GM12874 (cell line): Measurements from ENCODE around the gene CA11.

Source experiments
- TF ChIP-seq, protein P1 (sequence below): IDR thresholded peaks from 2 replicates; pipeline ENCODE4 v1.5.1; 2011; ENCODE audit warnings: low read depth, mild to moderate bottlenecking, control low read depth, low read length, moderate library complexity; ENCODE audit not compliant: insufficient read depth

The CA11 gene

DNA sequence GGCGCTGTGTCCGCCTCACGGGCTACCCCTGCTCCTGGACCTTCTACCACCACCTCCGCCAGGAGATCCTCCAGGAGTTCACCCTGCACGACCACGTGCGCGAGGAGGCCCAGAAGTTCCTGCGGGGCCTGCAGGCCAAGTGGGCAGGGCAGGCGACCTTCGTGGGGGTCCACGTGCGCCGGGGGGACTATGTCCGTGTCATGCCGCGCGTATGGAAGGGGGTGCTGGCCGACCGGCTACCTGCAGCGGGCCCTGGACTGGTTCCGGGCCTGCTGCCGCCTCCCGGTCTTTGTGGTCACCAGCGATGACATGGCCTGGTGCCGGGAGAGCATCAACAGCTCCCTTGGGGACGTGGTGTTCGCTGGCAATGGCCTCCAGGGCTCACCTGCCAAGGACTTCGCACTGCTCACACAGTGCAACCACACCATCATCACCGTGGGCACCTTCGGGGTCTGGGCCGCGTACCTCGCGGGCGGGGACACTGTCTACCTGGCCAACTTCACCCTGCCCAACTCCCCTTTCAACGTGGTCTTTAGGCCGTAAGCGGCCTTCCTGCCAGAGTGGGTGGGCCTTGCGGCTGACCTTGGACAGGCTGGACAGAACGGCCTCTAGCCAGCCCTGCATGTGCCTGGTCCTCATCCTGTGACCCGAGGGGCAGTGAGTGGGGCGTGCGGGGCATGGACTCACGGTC lies 34.6 kb upstream of the CA11 start:
- TF ChIP-seq, protein P1, sequence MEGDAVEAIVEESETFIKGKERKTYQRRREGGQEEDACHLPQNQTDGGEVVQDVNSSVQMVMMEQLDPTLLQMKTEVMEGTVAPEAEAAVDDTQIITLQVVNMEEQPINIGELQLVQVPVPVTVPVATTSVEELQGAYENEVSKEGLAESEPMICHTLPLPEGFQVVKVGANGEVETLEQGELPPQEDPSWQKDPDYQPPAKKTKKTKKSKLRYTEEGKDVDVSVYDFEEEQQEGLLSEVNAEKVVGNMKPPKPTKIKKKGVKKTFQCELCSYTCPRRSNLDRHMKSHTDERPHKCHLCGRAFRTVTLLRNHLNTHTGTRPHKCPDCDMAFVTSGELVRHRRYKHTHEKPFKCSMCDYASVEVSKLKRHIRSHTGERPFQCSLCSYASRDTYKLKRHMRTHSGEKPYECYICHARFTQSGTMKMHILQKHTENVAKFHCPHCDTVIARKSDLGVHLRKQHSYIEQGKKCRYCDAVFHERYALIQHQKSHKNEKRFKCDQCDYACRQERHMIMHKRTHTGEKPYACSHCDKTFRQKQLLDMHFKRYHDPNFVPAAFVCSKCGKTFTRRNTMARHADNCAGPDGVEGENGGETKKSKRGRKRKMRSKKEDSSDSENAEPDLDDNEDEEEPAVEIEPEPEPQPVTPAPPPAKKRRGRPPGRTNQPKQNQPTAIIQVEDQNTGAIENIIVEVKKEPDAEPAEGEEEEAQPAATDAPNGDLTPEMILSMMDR: no peak

GRCh38 chr19:48678201-48678600 lies 32.2 kb upstream of the CA11 start:
- TF ChIP-seq, protein P1: no peak

GRCh38 chr19:48676887-48677286 lies 30.9 kb upstream of the CA11 start:
- TF ChIP-seq, protein P1: no peak

DNA sequence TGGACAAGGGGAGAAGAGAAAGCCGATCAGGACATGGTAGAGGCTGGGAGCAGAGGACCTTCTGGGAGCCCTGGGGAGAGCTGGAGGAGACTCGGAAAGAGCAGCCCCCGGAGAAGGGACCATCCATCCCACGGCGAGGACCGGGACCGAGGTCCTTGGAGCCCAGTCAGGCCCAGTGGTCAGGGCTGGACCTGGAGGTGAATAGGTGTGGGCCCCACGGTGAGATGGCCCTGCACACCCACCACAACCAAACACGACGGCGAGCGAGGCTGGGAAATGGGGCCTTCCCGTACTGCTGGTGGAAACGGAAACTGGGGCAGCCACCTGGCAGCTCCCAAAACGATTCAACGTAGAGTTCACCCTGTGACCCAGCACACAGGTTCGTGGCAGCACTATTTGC lies 30.5 kb upstream of the CA11 start:
- TF ChIP-seq, protein P1: no peak

- TF ChIP-seq, protein P1: peak; percentile 86
These were observed 29.2 kb upstream of the CA11 start for GRCh38 chr19:48674921-48675824.

GRCh38 chr19:48674216-48674809 lies 28.3 kb upstream of the CA11 start:
- TF ChIP-seq, protein P1: no peak

- TF ChIP-seq, protein P1: no peak
These were observed 27.6 kb upstream of the CA11 start for GRCh38 chr19:48673436-48674100.
